ENCODE data around the gene GDF11.

Gene GDF11

DNA sequence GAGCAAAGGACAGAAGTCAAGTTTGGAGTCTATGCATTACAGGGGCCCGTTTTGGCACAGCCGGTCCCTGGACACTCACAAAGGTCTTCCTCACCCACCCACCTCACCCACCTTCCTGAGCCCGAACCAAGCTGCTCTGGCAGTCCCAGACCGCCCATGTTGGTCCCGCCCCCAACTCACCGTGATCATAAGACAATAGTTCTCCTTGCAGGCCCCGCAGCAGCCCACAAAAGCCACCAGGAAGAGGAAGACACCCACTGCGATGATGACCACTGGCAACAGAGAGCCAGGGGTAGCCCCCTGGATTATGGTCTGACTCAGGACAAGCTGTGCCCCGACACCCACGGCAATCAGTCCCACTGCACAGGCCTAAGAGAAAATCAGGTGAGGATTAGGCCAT is 16.0 kb upstream of the GDF11 start:
- TF ChIP-seq, protein P1, sequence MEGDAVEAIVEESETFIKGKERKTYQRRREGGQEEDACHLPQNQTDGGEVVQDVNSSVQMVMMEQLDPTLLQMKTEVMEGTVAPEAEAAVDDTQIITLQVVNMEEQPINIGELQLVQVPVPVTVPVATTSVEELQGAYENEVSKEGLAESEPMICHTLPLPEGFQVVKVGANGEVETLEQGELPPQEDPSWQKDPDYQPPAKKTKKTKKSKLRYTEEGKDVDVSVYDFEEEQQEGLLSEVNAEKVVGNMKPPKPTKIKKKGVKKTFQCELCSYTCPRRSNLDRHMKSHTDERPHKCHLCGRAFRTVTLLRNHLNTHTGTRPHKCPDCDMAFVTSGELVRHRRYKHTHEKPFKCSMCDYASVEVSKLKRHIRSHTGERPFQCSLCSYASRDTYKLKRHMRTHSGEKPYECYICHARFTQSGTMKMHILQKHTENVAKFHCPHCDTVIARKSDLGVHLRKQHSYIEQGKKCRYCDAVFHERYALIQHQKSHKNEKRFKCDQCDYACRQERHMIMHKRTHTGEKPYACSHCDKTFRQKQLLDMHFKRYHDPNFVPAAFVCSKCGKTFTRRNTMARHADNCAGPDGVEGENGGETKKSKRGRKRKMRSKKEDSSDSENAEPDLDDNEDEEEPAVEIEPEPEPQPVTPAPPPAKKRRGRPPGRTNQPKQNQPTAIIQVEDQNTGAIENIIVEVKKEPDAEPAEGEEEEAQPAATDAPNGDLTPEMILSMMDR (IDR thresholded peaks at IDR 0.05; ENCODE audit: low read depth, low read length, poor library complexity, severe bottlenecking), result no peak
- no peak for TF ChIP-seq EZH2phosphoT487 (IDR thresholded peaks at IDR 0.05; ENCODE audit: borderline replicate concordance, low read length)
- Histone ChIP-seq H3K4me2 (ENCODE audit: low read length) (no peak overlapping the region), H3F3A (ENCODE audit: control insufficient read depth, insufficient read depth) (peaks cover 15% of the 10 kb centered on the region), H4K20me1 (ENCODE audit: control insufficient read depth, insufficient read depth, low read depth, low read length) (no peaks in the 10 kb centered on the region), H3K27ac (ENCODE audit: low read depth, low read length) (no peak overlapping the region), H3K27me3 (ENCODE audit: control insufficient read depth, low read length) (no peaks in the 10 kb centered on the region), H3K36me3 (ENCODE audit: control insufficient read depth, low read length) (peaks cover 23% of the 10 kb centered on the region), H3K9me2 (replicated peaks; ENCODE audit: control insufficient read depth, low read length) (no peaks in the 10 kb centered on the region), H3K79me2 (ENCODE audit: control insufficient read depth, low read length) (peaks cover 7% of the 10 kb centered on the region), H3K4me3 (ENCODE audit: low read length) (no peak overlapping the region), H3K4me1 (ENCODE audit: control insufficient read depth, low read length) (peaks cover 28% of the 10 kb centered on the region), H3K9me3 (ENCODE audit: control insufficient read depth, insufficient read depth, low read length) (no peaks in the 10 kb centered on the region)

DNA sequence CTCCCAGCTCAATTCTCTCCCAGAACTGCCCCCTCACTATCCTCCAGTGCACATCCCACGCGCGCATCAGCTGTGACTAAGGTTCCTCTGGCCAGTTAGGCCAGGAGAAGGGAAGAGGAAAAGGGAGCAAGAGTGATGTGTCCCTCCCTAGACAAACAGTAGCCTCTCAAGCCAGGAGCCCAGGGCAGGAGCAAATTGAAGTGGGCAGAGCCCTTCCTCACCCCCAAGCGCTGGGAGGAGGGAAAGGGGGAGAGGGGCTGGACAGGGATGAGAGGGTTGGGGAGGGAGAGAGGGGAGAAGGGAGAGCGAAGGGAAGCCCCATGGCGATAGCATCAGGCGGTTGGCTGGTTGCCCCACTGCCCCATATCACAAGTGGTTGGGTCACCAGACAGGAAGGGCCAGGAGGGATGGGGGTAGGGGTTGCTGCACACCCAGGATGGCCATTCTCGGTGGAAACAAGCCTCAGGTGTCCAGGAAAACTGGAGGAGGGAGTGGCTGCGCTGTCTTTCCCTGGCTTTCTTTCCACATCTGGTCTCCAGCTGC is 15.2 kb upstream of the GDF11 start:
- Histone ChIP-seq H3K79me2 (ENCODE audit: control insufficient read depth, low read length) (peaks cover 7% of the 10 kb centered on the region), H4K20me1 (ENCODE audit: control insufficient read depth, insufficient read depth, low read depth, low read length) (no peaks in the 10 kb centered on the region), H3K4me1 (ENCODE audit: control insufficient read depth, low read length) (peaks cover 28% of the 10 kb centered on the region), H3K9me3 (ENCODE audit: control insufficient read depth, insufficient read depth, low read length) (no peaks in the 10 kb centered on the region), H3K4me2 (ENCODE audit: low read length) (peak overlapping the region; percentile 92), H3K27ac (ENCODE audit: low read depth, low read length) (no peak overlapping the region), H3K4me3 (ENCODE audit: low read length) (peak overlapping the region; percentile 82), H3K9me2 (replicated peaks; ENCODE audit: control insufficient read depth, low read length) (no peaks in the 10 kb centered on the region), H3K27me3 (ENCODE audit: control insufficient read depth, low read length) (no peaks in the 10 kb centered on the region), H3K36me3 (ENCODE audit: control insufficient read depth, low read length) (peaks cover 23% of the 10 kb centered on the region), H3F3A (ENCODE audit: control insufficient read depth, insufficient read depth) (peaks cover 15% of the 10 kb centered on the region)
- TF ChIP-seq EZH2phosphoT487 (IDR thresholded peaks at IDR 0.05; ENCODE audit: borderline replicate concordance, low read length), result no peak
- TF ChIP-seq, protein P1 (IDR thresholded peaks at IDR 0.05; ENCODE audit: low read depth, low read length, poor library complexity, severe bottlenecking), result no peak

DNA sequence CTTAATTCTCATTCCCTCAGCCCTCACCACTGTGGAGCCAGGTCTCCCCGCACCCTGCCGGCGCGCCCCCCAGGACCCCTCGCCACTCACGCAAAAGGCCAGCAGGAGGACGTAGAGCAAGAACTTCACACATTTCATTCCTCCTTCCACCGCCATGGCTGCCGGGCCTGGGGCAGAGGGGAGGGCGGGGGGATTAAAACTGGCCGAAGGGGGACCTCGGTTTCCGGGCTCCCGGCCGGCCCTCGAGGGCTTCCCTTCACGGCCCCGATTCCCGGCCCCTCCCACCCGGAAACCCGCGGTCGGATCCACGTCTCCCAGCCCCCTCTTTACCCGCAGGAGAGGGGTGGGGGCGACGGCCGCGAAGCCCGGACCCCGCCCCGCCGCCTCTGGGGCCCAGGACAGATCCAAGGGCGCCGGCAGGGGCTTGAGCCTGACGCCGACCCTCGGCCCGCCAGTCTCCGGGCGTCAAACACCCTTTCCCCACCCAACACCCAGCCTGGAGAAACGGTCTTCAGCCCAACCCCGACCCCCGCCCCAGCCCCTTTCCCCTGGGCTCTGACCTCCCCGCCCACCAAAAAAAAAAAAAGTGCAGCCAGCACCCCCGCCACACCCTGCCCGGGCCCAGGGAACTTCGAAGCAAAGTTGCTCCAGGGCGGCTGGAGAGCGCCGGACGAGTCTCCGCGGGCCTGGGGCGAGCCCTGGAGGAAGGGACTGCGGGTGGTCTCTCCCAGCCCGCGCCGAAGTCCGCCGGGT is 14.6 kb upstream of the GDF11 start:
- no peaks in the 10 kb centered on the region for H4K20me1 ChIP-seq (ENCODE audit: control insufficient read depth, insufficient read depth, low read depth, low read length)
- peaks cover 15% of the 10 kb centered on the region for H3F3A ChIP-seq (ENCODE audit: control insufficient read depth, insufficient read depth)
- H3K4me2 ChIP-seq (ENCODE audit: low read length), result peak overlapping the region; percentile 92
- TF ChIP-seq EZH2phosphoT487 (IDR thresholded peaks at IDR 0.05; ENCODE audit: borderline replicate concordance, low read length), result no peak
- TF ChIP-seq, protein P1 (IDR thresholded peaks at IDR 0.05; ENCODE audit: low read depth, low read length, poor library complexity, severe bottlenecking), result no peak
- H3K79me2 ChIP-seq (ENCODE audit: control insufficient read depth, low read length), result peaks cover 7% of the 10 kb centered on the region
- no peaks in the 10 kb centered on the region for H3K9me3 ChIP-seq (ENCODE audit: control insufficient read depth, insufficient read depth, low read length)
- H3K4me3 ChIP-seq (ENCODE audit: low read length), result peak overlapping the region; percentile 82
- no peaks in the 10 kb centered on the region for H3K27me3 ChIP-seq (ENCODE audit: control insufficient read depth, low read length)
- peak overlapping the region; percentile 37; the same call in 1 of the 2 replicates for H3K27ac ChIP-seq (ENCODE audit: low read depth, low read length)
- H3K9me2 ChIP-seq (replicated peaks; ENCODE audit: control insufficient read depth, low read length), result no peaks in the 10 kb centered on the region
- H3K4me1 ChIP-seq (ENCODE audit: control insufficient read depth, low read length), result peaks cover 28% of the 10 kb centered on the region
- peaks cover 23% of the 10 kb centered on the region for H3K36me3 ChIP-seq (ENCODE audit: control insufficient read depth, low read length)

Measured in DOHH2 (cell line).